Prostate gland (tissue), 2 donors: ENCODE data around the gene DNAJB4.
"Not testable (repeated sequence)": the region's sequence is repeated elsewhere in the genome, so short reads cannot be mapped to it uniquely, and the experiment has no call there.

ENCODE experiments used
- CTCF ChIP-seq, 4 experiments: fragments of 200-600 bp in 2 of 4; fragments of 450-650 bp in 2 of 4; sonication (generic) in 2 of 4; IDR thresholded peaks; 1 replicate in 3 of 4; 2 replicates in 1 of 4; pipeline ENCODE4 v1.5.1; 2016 to 2019; ENCODE audit warnings: antibody characterized with exemption in 4 of 4, mild to moderate bottlenecking in 2 of 4, moderate library complexity in 2 of 4
- POLR2A ChIP-seq: fragments of 450-650 bp; IDR thresholded peaks from one replicate; pipeline ENCODE4 v1.6.1; 2016; ENCODE audit warnings: antibody characterized with exemption, mild to moderate bottlenecking

- not testable (repeated sequence) for TF ChIP-seq CTCF (IDR thresholded peaks at IDR 0.05); POLR2A
Measured at GRCh38 chr1:78000536-78000935, 4.2 kb upstream of the DNAJB4 start.
